ENCODE measurements around the gene SULT1A3. TPM values are rescaled to one million over a fixed set of nuclear protein-coding genes. Genes with fewer than 3 reads are reported as not detected.

Gene SULT1A3
- total RNA-seq, 4 donors from 2014 or later = 1.8 to 26.5 (median 9.5) TPM

GRCh38 chr16:30184891-30185682 lies 14.0 kb upstream of the SULT1A3 start:
- no peaks in the 10 kb centered on the region for H3K27me3 ChIP-seq
- TF ChIP-seq CTCF (IDR thresholded peaks at IDR 0.05) = no peak
- no peak for TF ChIP-seq POLR2A (IDR thresholded peaks at IDR 0.05)
- no peaks in the 10 kb centered on the region for H3K36me3 ChIP-seq
- no peak overlapping the region for H3K27ac ChIP-seq
- intact Hi-C loops (cut with DNase I; ENCODE audit: low total_unique reads) = no loop called here
- H3K9me3 ChIP-seq = no peaks in the 10 kb centered on the region
- H3K4me1 ChIP-seq = peaks cover 0 to 8% of the 10 kb centered on the region in 2 donors
- peak in 1 of 2 donors; percentile 18 for DNase-seq
- no peak overlapping the region for H3K4me3 ChIP-seq

- Histone ChIP-seq H3K27me3 (no peaks in the 10 kb centered on the region), H3K9me3 (no peaks in the 10 kb centered on the region), H3K4me1 (peaks cover 0 to 8% of the 10 kb centered on the region in 2 donors), H3K4me3 (no peak overlapping the region), H3K36me3 (no peaks in the 10 kb centered on the region), H3K27ac (no peak overlapping the region)
- TF ChIP-seq POLR2A (IDR thresholded peaks at IDR 0.05) (no peak), CTCF (IDR thresholded peaks at IDR 0.05) (no peak)
- DNase-seq = peak; percentile 23 to 30
- intact Hi-C loops (cut with DNase I; ENCODE audit: low total_unique reads) = no loop called here
These were observed 13.2 kb upstream of the SULT1A3 start for GRCh38 chr16:30185683-30186421.

GRCh38 chr16:30186444-30186781 lies 12.6 kb upstream of the SULT1A3 start:
- TF ChIP-seq POLR2A (IDR thresholded peaks at IDR 0.05) (no peak), CTCF (IDR thresholded peaks at IDR 0.05) (no peak)
- DNase-seq = no peak
- no peaks in the 10 kb centered on the region for H3K27me3 ChIP-seq
- no peak overlapping the region for H3K4me3 ChIP-seq
- no peak overlapping the region for H3K27ac ChIP-seq
- H3K9me3 ChIP-seq = no peaks in the 10 kb centered on the region
- no peaks in the 10 kb centered on the region for H3K36me3 ChIP-seq
- intact Hi-C loops (cut with DNase I; ENCODE audit: low total_unique reads) = no loop called here
- H3K4me1 ChIP-seq = peaks cover 0 to 8% of the 10 kb centered on the region in 2 donors

- H3K27ac ChIP-seq = no peak overlapping the region
- H3K27me3 ChIP-seq = no peaks in the 10 kb centered on the region
- DNase-seq = peak; percentile 41 to 47
- peaks cover 0 to 8% of the 10 kb centered on the region in 2 donors for H3K4me1 ChIP-seq
- TF ChIP-seq CTCF (IDR thresholded peaks at IDR 0.05) (peak; percentile 20 to 49 (median 40)), POLR2A (IDR thresholded peaks at IDR 0.05) (no peak)
- no peaks in the 10 kb centered on the region for H3K36me3 ChIP-seq
- intact Hi-C loops (cut with DNase I; ENCODE audit: low total_unique reads) = no loop called here
- no peak overlapping the region for H3K4me3 ChIP-seq
- no peaks in the 10 kb centered on the region for H3K9me3 ChIP-seq
These were observed 12.1 kb upstream of the SULT1A3 start for GRCh38 chr16:30186782-30187555.

Measured in uterus (tissue), 4 donors.